22Rv1 (cell line): ENCODE data around the gene SMTN.

ENCODE experiments used
- ZFX ChIP-seq: fragments of 450-650 bp; IDR thresholded peaks from 2 replicates; pipeline ENCODE4 v1.6.1; 2017; ENCODE audit warnings: antibody characterized with exemption, borderline replicate concordance
- TF ChIP-seq, protein P1 (sequence below): fragments of 450-650 bp; IDR thresholded peaks from 2 replicates; pipeline ENCODE4 v1.5.1; 2017; ENCODE audit warnings: mild to moderate bottlenecking

DNA sequence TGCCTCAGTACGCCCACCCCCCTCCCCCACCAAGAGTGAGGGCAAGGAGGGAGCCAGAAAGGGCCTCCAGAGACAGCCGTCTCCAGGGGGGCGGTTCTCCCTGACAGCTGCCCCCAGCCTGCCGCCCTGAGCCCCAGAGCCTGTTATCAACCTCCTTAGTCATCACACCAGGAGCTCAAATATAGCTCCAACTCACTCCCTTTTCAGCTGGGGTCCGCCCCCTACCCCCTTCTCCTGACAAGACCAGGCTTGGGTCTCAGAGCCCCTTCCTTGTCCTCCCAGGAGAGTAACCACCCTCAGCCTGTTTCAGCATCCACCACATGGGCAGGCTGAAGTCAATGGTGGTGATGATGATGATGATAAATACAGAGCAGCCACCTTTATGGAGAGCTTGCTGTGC lies 39.1 kb downstream of the SMTN start:
- TF ChIP-seq, protein P1, sequence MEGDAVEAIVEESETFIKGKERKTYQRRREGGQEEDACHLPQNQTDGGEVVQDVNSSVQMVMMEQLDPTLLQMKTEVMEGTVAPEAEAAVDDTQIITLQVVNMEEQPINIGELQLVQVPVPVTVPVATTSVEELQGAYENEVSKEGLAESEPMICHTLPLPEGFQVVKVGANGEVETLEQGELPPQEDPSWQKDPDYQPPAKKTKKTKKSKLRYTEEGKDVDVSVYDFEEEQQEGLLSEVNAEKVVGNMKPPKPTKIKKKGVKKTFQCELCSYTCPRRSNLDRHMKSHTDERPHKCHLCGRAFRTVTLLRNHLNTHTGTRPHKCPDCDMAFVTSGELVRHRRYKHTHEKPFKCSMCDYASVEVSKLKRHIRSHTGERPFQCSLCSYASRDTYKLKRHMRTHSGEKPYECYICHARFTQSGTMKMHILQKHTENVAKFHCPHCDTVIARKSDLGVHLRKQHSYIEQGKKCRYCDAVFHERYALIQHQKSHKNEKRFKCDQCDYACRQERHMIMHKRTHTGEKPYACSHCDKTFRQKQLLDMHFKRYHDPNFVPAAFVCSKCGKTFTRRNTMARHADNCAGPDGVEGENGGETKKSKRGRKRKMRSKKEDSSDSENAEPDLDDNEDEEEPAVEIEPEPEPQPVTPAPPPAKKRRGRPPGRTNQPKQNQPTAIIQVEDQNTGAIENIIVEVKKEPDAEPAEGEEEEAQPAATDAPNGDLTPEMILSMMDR: no peak
- no peak for TF ChIP-seq ZFX
